Breast epithelium (tissue), 4 donors: ENCODE measurements around the gene ASPDH. TPM values are rescaled to one million over a fixed set of nuclear protein-coding genes. Genes with fewer than 3 reads are reported as not detected.
A peak's percentile ranks its signal among the peaks of the same experiment; 100 is the strongest.

Source experiments
- DNase-seq, 2 donors: peaks; one replicate each; pipeline ENCODE4 v3.0.0-alpha.2; 2019; ENCODE audit warnings: low spot score in 2 of 2
- H3K27ac ChIP-seq, 2 donors: fragments of 200-600 bp; sonication (generic) in 1 of 2; one replicate each; pipeline ENCODE4 v1.5.1; 2016 to 2019; ENCODE audit warnings: mild to moderate bottlenecking in 1 of 2
- H3K27me3 ChIP-seq, 2 donors: fragments of 200-600 bp; sonication (generic) in 1 of 2; one replicate each; pipeline versions ENCODE4 v1.5.1 to v1.6.0; 2017 to 2019; ENCODE audit warnings: control low read depth in 1 of 2, mild to moderate bottlenecking in 1 of 2
- H3K36me3 ChIP-seq: fragments of 200-600 bp; one replicate; pipeline ENCODE4 v1.5.1; 2019
- H3K4me1 ChIP-seq, 2 donors: fragments of 200-600 bp; sonication (generic); one replicate each; pipeline ENCODE4 v1.5.1; 2016 to 2019; ENCODE audit warnings: control low read depth in 1 of 2
- H3K4me3 ChIP-seq, 3 donors: fragments of 200-600 bp; sonication (generic); 1 replicate in 2 of 3; 2 replicates in 1 of 3; pipeline ENCODE4 v1.5.1; 2016 to 2019; ENCODE audit warnings: mild to moderate bottlenecking in 3 of 3, moderate library complexity in 2 of 3
- H3K9me3 ChIP-seq, 2 donors: fragments of 200-600 bp; sonication (generic) in 1 of 2; one replicate each; pipeline ENCODE4 v1.5.1; 2016 to 2019; ENCODE audit warnings: control low read depth in 1 of 2
- POLR2A ChIP-seq: fragments of 450-650 bp; IDR thresholded peaks from one replicate; pipeline ENCODE4 v1.6.1; 2016; ENCODE audit warnings: antibody characterized with exemption, mild to moderate bottlenecking, moderate library complexity
- POLR2AphosphoS5 ChIP-seq, 3 donors: sonication (generic); formaldehyde crosslinking; IDR thresholded peaks; one replicate each; pipeline ENCODE4 v1.6.1; 2017; ENCODE audit warnings: antibody characterized with exemption in 3 of 3
- intact Hi-C: fragments of 100-400 bp; cut with DNase I; formaldehyde crosslinking; loops from one replicate; pipeline ENCODE4 v1.15.1; 2023; ENCODE audit warnings: low total_unique reads
- total RNA-seq, 3 donors: library from RNA; depleted of rRNA; stranded (reverse); fragments of >200 nt; gene quantifications; one replicate each; pipeline ENCODE4 v1.1.0, GENCODE V29; 2016
- TF ChIP-seq, protein P1 (sequence below), 3 donors: fragments of 450-650 bp; IDR thresholded peaks; one replicate each; pipeline ENCODE4 v1.5.1; 2016 to 2017; ENCODE audit warnings: antibody characterized with exemption in 3 of 3, mild to moderate bottlenecking in 3 of 3, moderate library complexity in 3 of 3

The ASPDH gene
- total RNA-seq, 3 donors from 2014 or later: not detected

DNA sequence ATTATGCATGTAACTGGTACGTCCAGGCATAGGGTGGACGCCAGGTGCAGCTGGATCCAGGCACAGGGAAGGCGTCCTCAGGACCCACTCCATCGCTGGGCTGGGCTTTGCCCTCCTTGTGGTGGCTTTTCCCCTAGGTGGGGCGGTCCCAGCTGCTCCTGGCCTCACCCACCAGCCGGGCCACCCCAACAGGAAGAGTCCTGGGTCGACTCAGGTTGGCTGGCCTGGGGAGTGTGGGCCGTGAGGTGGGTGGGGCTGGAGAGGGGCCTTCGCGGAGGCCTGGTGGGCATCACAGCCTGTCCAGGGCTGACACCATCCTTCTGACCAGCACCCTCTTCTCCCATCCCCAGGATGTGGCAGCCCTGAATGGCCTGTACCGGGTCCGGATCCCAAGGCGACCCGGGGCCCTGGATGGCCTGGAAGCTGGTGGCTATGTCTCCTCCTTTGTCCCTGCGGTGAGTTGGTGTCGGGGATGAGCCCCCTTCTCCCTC lies 33.9 kb downstream of the ASPDH start:
- no peak for DNase-seq
- H3K36me3 ChIP-seq: no peaks in the 10 kb centered on the region

DNA sequence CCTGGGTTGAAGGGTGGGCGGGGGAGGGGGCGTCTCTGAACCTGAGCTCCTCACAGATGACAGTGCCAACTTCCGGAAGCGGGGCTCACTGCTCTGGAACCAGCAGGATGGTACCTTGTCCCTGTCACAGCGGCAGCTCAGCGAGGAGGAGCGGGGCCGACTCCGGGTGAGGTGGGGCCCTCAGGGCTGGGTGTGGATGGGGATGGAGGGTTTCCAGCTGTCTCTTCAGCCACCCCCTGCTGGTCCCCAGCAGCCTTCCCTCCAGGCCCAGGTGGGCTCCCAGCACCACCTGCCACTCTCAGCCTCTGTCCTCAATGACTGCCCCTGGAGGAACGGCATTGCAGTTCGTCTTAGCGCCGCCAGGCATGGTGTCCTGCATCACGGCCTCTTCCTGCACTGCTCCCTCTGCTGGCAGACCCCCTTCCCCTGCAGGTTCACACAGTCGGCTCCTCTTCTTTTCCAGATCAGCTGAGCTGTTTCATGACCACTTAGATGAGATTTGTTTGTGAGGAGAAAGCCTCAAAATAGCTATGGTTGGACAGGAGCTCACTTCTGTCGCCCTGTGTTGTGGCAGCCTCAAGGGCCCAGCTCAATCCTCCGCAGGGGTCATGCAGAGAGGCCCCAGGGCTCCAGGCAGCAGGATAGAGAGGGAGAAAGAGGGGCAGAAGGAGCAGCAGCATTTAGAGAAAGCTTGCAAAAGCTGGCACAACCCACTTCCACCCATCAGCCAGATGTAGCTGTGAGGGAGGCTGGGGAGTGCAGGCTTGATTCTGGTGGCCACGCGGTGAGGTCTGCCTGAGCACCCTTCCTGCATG lies 34.6 kb downstream of the ASPDH start:
- intact Hi-C loops: no loop called here
- Histone ChIP-seq H3K9me3 (no peaks in the 10 kb centered on the region), H3K27ac (no peak overlapping the region), H3K27me3 (no peaks in the 10 kb centered on the region), H3K36me3 (no peaks in the 10 kb centered on the region), H3K4me1 (peaks cover 3 to 9% of the 10 kb centered on the region in 2 donors), H3K4me3 (no peak overlapping the region)
- no peak for TF ChIP-seq POLR2AphosphoS5 (IDR thresholded peaks at IDR 0.05)
- TF ChIP-seq, protein P1, sequence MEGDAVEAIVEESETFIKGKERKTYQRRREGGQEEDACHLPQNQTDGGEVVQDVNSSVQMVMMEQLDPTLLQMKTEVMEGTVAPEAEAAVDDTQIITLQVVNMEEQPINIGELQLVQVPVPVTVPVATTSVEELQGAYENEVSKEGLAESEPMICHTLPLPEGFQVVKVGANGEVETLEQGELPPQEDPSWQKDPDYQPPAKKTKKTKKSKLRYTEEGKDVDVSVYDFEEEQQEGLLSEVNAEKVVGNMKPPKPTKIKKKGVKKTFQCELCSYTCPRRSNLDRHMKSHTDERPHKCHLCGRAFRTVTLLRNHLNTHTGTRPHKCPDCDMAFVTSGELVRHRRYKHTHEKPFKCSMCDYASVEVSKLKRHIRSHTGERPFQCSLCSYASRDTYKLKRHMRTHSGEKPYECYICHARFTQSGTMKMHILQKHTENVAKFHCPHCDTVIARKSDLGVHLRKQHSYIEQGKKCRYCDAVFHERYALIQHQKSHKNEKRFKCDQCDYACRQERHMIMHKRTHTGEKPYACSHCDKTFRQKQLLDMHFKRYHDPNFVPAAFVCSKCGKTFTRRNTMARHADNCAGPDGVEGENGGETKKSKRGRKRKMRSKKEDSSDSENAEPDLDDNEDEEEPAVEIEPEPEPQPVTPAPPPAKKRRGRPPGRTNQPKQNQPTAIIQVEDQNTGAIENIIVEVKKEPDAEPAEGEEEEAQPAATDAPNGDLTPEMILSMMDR (IDR thresholded peaks at IDR 0.05): no peak
- TF ChIP-seq POLR2A: no peak
- DNase-seq: no peak

More for the DNA sequence above, 33.9 kb downstream of the ASPDH start:
- no peaks in the 10 kb centered on the region for H3K9me3 ChIP-seq
- TF ChIP-seq, protein P1 (IDR thresholded peaks at IDR 0.05): no peak
- no peak for TF ChIP-seq POLR2A
- TF ChIP-seq POLR2AphosphoS5 (IDR thresholded peaks at IDR 0.05): no peak
- H3K4me3 ChIP-seq: no peak overlapping the region
- peaks cover 3 to 9% of the 10 kb centered on the region in 2 donors for H3K4me1 ChIP-seq
- H3K27me3 ChIP-seq: no peaks in the 10 kb centered on the region
- intact Hi-C loops: no loop called here
- no peak overlapping the region for H3K27ac ChIP-seq

DNA sequence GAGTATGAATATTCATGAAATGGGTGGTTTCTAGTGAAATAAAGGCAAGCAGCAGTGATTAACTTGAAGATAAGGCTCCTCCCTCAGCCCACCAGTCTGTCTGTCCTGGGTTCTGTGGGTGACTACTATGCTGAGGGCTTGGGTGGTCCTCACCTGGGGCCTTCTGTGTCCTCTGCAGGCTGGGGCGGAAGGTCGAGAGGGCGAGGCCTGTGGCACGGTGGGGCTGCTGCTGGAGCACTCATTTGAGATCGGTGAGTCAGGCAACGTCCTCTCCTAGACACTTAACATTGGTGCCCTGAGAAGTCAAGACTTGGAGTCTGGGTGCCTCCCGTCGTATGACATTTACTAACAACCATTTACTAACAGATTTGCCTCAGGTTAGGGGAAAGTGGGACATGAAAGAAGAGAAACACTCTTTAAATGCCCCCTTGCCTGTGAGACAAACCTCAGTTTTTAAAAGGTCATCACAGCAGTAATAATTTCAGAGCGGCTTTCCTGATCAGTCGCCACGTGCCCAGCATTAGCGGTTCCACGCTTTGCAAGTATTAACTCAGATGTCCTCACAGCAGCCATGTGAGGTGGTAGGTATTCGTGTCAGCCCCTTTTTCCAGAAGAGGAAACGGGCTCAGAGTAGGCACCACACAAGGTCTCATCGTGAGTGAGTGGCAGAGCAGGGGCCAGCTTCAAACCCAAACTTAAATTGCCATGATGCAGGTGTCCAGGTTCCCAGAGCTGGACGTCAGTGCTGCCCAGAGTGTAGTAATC lies 35.8 kb downstream of the ASPDH start:
- Histone ChIP-seq H3K9me3 (no peaks in the 10 kb centered on the region), H3K27ac (no peak overlapping the region), H3K4me3 (peak overlapping the region in 1 of 3 donors; percentile 99), H3K4me1 (peaks cover 3 to 9% of the 10 kb centered on the region in 2 donors), H3K36me3 (no peaks in the 10 kb centered on the region), H3K27me3 (no peaks in the 10 kb centered on the region)
- no peak for DNase-seq
- intact Hi-C loops: no loop called here
- TF ChIP-seq POLR2AphosphoS5 (IDR thresholded peaks at IDR 0.05): no peak
- no peak for TF ChIP-seq POLR2A
- TF ChIP-seq, protein P1 (IDR thresholded peaks at IDR 0.05): no peak

DNA sequence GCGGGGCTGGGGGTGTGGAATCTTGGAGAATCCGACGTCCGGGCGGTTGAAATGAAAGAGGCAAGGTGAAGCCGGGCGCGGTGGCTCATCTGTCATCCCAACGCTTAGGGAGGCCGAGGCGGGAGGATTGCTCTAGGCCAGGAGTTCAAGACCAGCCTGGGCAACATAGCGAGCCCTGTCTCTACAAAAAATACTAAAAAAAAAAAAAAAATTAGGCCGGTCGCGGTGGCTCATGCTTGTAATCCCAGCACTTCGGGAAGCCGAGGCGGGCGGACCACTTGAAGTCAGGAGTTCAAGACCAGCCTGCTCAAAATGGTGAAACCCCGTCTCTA lies 36.8 kb downstream of the ASPDH start:
- intact Hi-C loops: no loop called here
- Histone ChIP-seq H3K4me3 (peak overlapping the region; percentile 80 to 99 (median 89)), H3K27ac (peak overlapping the region in 1 of 2 donors; percentile 90)

More for the DNA sequence above, 36.8 kb downstream of the ASPDH start:
- TF ChIP-seq POLR2AphosphoS5 (IDR thresholded peaks at IDR 0.05) (no peak), POLR2A (no peak)
- TF ChIP-seq, protein P1 (IDR thresholded peaks at IDR 0.05): no peak
- no peaks in the 10 kb centered on the region for H3K36me3 ChIP-seq
- peaks cover 3 to 9% of the 10 kb centered on the region in 2 donors for H3K4me1 ChIP-seq
- no peaks in the 10 kb centered on the region for H3K9me3 ChIP-seq
- no peaks in the 10 kb centered on the region for H3K27me3 ChIP-seq
- DNase-seq: no peak
